IPS-NIHi11 (cell line): Measurements from ENCODE around the gene HDGFL1.

Experiments used
- DNase-seq: peaks from one replicate; pipeline ENCODE4 v3.0.0; 2012; ENCODE audit warnings: mixed read lengths, low spot score

HDGFL1 gene

DNA sequence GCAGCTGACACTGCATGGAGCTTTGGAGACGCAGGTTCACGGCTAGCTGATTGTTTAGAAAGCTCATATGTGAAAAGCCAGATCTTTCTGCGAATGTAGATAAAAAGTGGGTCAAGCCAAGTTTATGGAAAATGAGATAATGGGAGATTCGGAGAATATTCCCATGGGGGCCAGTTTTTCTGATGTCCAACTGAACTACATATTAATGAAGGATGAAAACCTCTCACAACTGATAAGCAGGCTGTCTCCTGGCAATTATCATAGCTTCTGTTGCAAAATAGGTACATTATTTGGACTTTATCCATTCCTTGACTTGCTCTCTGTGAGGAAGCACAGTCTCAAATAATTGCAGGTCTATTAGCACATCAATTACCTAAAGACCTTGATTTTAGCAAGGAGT is 21.1 kb downstream of the HDGFL1 start:
- DNase-seq, result no peak

DNA sequence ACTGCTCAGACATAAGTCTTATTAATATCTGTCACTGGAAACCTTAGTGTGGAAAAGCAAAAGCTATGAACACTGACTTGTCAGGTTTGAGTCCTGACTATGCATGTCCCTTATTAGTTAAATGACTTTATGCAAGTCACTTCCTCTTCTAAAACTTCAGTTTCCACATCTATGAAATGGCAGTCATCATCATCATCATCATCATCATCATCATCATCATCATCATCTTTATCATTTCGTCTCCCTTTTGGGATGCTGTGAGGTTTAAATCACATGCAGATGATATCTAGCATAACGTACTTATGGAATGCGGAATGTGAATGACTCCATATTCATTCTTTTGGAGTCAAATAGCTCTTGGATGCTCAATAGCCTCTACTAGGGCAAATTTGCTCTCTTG is 24.5 kb downstream of the HDGFL1 start:
- no peak for DNase-seq

DNA sequence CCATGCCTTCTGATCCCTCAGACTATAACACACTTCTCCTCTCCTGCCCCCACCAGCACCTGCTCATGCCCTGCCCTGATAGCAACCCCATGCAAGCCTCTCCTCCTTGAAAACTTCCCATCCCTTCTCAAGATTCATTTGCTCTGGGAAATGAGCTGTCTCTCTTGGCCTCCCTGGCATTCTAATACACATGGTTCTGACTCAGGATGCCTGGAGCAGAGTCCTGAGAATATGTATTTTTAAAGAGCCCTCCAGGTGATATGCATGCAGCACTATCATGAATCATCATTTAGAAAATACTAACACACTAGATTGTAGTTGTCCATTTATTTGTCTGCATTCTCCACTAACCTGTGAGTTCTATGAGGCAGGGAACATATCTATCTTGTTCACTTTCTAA is 26.6 kb downstream of the HDGFL1 start:
- DNase-seq, result no peak

DNA sequence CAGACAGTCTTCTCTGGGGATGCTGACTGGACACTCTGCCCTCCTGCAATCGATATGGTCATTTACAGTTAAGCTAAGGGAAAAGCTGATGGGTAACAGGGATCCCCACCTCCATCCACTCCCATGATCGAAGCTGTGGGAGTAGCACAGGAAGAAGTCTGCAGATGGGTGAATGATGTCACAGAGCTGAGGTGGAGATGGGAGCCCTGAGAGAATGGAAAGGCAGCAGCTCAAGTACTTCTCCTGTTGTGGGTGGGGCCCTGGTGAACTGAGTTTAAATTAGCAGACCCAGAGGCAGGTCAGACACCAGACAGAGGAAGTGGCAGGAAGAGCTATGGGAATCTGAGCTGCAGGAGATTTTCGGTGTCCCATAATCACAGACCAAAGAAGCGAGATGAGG is 29.0 kb downstream of the HDGFL1 start:
- no peak for DNase-seq

DNA sequence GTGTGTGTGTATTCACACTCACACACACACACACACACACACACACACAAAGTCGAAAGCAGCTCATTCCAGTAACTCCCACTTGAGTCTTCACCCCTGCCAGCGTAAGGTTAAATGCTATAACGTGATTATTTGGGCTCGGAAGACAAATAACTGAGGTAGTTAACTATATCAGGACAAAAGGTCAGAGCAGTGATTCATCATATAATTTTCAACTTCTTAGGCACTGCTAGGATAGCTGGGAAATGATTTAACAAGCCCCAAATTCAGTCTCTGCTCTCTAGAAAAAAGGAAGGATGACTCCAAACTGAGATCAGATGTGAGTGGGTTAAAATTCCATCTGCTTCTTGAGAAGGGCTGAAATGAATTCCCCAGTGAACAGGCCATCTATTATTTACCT is 30.7 kb downstream of the HDGFL1 start:
- DNase-seq, result no peak

DNA sequence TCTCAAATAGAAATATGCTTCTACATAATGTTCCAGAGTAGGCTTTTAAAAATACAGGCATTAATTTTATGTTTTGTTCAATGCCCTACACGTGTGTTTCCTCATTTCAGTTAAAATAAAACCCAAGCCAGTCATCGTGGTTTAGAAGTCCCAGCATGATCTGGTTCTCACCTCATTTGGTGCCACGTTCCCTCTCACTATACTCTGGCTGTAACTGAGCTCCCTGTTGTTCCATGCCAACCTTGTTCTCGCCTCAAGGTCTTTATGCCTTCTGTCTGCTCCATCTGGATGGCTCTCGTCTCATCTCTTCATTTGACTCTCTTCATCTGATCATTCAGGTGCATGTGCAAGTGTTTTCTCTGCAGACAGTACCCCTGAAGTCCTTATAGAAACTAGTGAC is 32.6 kb downstream of the HDGFL1 start:
- no peak for DNase-seq

DNA sequence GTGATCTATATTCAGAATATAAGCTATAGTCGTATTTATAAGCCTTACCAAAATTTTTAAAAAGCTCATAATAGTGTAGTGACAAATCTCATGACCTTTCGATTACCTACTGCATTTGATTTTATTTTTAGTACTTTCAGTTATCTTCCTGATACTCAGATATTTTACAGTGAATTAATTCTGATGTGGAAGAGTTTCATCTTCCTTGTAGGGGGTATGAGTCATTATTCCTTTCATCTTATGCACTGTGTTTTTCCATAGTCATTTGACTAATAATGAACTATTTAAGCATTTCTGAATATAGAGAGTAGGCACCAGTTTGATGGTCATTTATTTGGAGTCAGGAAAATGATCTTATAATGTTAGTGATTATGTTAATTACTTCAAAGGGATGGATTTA is 36.4 kb downstream of the HDGFL1 start:
- no peak for DNase-seq

DNA sequence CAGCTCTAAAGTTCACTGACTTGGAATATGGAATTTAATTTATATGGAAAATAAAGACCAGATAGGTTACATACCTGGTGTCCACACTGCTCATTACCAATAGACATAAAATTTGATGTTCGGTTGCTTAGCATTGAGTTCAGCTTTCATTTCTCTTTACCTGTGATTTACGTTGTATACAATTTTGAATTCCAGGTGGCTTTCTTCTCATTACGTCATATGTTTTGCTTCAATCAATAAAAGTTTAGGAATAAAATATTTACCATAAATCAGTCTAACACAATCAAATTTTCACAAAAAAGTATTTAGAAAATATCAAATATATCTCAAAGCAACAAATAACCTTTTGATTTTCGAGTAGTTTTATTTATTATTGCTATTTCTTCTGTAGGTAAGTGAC is 40.8 kb downstream of the HDGFL1 start:
- DNase-seq, result no peak

DNA sequence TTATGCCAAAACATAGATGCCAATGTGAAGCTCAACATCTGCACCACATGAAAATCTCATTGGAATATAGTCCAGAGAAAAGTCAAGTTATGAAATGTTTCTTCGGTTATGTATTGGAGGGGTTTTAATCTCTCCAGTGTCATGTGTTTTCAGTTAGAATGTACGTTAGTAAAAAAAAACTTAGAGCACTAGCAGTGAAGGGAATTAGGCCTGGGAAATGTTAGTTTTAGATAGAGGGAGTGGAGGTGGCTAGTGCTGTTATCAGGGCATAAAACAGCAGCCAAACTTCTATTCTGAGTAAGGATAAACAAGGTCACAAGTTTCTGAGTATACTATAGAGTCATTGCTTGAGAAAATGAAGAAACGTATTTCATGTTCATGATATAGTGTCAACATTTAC is 42.9 kb downstream of the HDGFL1 start:
- DNase-seq, result no peak

DNA sequence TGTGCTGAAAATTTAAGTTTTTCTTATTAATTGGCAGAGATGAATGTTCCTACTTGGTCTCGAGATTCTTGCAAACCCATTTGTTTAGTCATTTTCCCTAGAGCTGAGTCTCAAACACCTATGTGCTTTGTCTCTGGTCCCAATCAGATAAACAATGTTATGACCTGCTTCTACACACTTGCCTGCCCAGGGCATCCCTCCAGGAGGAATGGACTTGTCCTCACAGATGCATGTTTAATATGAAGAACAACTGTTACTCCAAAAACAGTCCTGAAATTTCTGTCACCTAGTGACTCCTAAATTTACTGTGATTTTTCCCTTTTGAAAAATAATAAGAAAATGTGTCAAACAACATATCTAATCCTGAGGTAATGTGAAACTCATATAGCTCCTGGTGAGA is 43.7 kb downstream of the HDGFL1 start:
- no peak for DNase-seq

DNA sequence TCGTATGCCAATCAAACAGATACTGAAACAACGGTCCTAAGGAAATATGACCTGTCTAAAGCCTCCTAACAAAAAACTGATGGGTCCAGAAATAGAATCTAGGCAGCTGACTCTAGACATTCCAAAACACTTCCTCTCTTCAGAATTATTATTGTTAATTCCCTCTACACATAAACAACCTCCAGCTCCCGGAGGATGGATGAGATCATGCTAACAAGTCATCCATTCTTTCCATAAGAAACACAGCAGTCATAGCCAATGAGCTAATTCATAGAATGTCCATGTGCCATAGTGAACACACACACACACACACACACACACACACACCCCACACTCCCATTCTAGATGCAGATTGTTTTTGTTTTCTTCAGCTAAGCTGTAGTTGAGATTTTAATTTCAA is 44.3 kb downstream of the HDGFL1 start:
- DNase-seq, result no peak

DNA sequence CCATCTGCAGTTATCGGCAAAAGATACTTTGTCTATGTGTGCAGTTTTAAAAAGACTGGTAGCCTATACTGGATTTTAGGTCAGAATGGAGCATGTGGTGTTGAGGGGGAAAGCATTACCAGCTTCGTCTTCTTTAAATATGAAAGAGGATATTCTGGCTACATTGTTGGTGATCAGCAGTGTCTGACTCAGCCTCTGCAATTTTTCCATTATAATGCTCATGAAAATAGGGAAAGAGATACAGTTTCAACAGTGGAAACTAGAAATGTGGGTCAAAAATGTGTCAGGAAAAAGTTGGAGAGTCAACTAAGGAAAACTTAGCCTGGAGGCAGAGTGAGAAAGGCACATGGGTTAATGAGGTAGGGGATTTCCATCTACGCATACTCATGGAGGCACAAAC is 45.2 kb downstream of the HDGFL1 start:
- no peak for DNase-seq

DNA sequence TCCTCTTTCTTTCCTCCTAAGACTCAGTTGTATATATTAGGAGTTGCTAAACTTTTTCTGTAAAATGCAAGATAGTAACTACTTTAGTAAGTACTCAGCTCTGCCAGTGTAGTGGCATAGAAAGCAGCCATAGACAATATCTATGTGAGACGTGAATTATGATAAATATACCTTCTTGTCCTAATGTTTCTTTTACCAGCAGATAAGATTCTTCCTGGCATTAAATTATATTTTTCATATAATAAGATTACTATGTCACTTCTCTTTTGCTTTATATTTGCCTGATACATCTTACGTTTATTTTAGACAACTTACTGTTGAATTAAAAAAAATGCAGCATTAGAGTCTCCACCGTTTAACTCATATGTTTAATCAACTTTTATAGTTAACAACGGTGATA is 51.7 kb downstream of the HDGFL1 start:
- no peak for DNase-seq
